ENCODE data around the gene TIMM10B. TPM values are rescaled to one million over a fixed set of nuclear protein-coding genes. Genes with fewer than 3 reads are reported as not detected.

TIMM10B gene
- total RNA-seq, 2 donors from 2014 or later, result 29.6 to 30.5 TPM

DNA sequence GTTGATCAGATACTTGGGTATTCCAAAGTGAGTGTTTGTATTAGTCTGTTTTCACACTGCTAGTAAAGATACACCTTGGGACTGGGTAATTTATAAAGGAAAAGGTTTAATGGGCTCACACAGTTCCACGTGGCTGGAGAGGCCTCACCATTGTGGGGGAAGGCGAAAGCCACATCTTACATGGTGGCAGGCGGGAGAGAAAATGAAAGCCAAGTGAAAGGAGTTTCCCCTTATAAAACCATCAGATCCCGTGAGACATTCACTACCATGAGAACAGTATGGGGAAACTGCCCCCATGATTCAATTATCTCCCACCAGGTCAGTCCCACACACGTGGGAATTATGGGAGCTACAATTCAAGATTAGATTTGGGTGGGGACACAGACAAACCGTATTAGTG is 7.0 kb downstream of the TIMM10B start:
- Histone ChIP-seq H3K27me3 (ENCODE audit: control insufficient read depth, insufficient read depth, low read length, poor library complexity, severe bottlenecking) (no peaks in the 10 kb centered on the region), H3K9ac (ENCODE audit: extremely low read depth, low read length, poor library complexity, severe bottlenecking) (no peak overlapping the region), H3K4me3 (ENCODE audit: low read length) (no peak overlapping the region), H3K4me1 (ENCODE audit: control insufficient read depth, insufficient read depth, low read length) (peaks cover 3% of the 10 kb centered on the region), H3K9me3 (ENCODE audit: control insufficient read depth, low read length) (no peaks in the 10 kb centered on the region), H3K36me3 (ENCODE audit: control insufficient read depth, insufficient read depth, low read length) (peaks cover 39% of the 10 kb centered on the region), H3K27ac (ENCODE audit: low read depth, low read length) (no peak overlapping the region)
- Mint-ChIP-seq H3K27me3 (ENCODE audit: insufficient read depth) (no peaks in the 10 kb centered on the region), H3K9me3 (no peaks in the 10 kb centered on the region), H3K4me1 (no peaks in the 10 kb centered on the region), H3K4me3 (no peak overlapping the region), H3K36me3 (ENCODE audit: low read depth) (peaks cover 11% of the 10 kb centered on the region), H3K27ac (no peak overlapping the region)
- TF ChIP-seq, protein P1, sequence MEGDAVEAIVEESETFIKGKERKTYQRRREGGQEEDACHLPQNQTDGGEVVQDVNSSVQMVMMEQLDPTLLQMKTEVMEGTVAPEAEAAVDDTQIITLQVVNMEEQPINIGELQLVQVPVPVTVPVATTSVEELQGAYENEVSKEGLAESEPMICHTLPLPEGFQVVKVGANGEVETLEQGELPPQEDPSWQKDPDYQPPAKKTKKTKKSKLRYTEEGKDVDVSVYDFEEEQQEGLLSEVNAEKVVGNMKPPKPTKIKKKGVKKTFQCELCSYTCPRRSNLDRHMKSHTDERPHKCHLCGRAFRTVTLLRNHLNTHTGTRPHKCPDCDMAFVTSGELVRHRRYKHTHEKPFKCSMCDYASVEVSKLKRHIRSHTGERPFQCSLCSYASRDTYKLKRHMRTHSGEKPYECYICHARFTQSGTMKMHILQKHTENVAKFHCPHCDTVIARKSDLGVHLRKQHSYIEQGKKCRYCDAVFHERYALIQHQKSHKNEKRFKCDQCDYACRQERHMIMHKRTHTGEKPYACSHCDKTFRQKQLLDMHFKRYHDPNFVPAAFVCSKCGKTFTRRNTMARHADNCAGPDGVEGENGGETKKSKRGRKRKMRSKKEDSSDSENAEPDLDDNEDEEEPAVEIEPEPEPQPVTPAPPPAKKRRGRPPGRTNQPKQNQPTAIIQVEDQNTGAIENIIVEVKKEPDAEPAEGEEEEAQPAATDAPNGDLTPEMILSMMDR (conservative IDR thresholded peaks at IDR 0.05), result no peak
- WGBS, 2 experiments (ENCODE audit: insufficient coverage in 1 of 2, insufficient read length in 1 of 2), result 95 to 96% methylated on average over 6 of the region's 6 CpGs
- DNase-seq, result no peak

- Mint-ChIP-seq H3K36me3 (ENCODE audit: low read depth) (peaks cover 13% of the 10 kb centered on the region), H3K9me3 (no peaks in the 10 kb centered on the region), H3K4me1 (no peaks in the 10 kb centered on the region), H3K27me3 (ENCODE audit: insufficient read depth) (no peaks in the 10 kb centered on the region), H3K27ac (no peak overlapping the region), H3K4me3 (no peak overlapping the region)
- Histone ChIP-seq H3K4me1 (ENCODE audit: control insufficient read depth, insufficient read depth, low read length) (peaks cover 3% of the 10 kb centered on the region), H3K9ac (ENCODE audit: extremely low read depth, low read length, poor library complexity, severe bottlenecking) (no peak overlapping the region), H3K9me3 (ENCODE audit: control insufficient read depth, low read length) (no peaks in the 10 kb centered on the region), H3K27ac (ENCODE audit: low read depth, low read length) (no peak overlapping the region), H3K36me3 (ENCODE audit: control insufficient read depth, insufficient read depth, low read length) (peaks cover 35% of the 10 kb centered on the region), H3K4me3 (ENCODE audit: low read length) (no peak overlapping the region), H3K27me3 (ENCODE audit: control insufficient read depth, insufficient read depth, low read length, poor library complexity, severe bottlenecking) (no peaks in the 10 kb centered on the region)
- no peak for DNase-seq
- WGBS, 2 experiments (ENCODE audit: insufficient coverage in 1 of 2, insufficient read length in 1 of 2), result 95 to 100% methylated on average over 3 of the region's 3 CpGs
- TF ChIP-seq, protein P1 (conservative IDR thresholded peaks at IDR 0.05), result no peak
Observed at GRCh38 chr11:6488821-6489220, 7.5 kb downstream of the TIMM10B start.

DNA sequence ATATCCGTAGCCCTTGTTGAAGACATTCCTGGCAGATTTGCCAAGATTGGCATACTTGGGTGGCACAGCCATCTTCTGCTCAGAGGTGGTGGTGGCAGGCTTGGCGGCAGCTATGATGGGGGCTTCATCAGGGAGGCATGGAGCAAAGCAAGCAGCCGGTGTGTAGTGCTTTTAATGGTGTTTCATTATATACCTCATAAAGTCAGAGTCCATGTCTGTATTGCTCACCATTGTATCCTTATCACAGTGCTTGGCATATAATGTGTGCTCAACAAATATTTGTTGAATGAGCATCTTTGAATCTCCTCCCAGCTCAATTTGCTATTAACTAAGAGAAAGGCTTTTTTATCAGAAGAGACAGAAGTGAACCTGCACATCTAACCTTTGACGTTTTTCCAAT is 8.0 kb downstream of the TIMM10B start:
- DNase-seq, result no peak
- Histone ChIP-seq H3K4me1 (ENCODE audit: control insufficient read depth, insufficient read depth, low read length) (peaks cover 3% of the 10 kb centered on the region), H3K9me3 (ENCODE audit: control insufficient read depth, low read length) (no peaks in the 10 kb centered on the region), H3K4me3 (ENCODE audit: low read length) (no peak overlapping the region), H3K27me3 (ENCODE audit: control insufficient read depth, insufficient read depth, low read length, poor library complexity, severe bottlenecking) (no peaks in the 10 kb centered on the region), H3K36me3 (ENCODE audit: control insufficient read depth, insufficient read depth, low read length) (peaks cover 34% of the 10 kb centered on the region), H3K27ac (ENCODE audit: low read depth, low read length) (no peak overlapping the region), H3K9ac (ENCODE audit: extremely low read depth, low read length, poor library complexity, severe bottlenecking) (no peak overlapping the region)
- no peaks in the 10 kb centered on the region for H3K9me3 Mint-ChIP-seq
- 93 to 100% methylated on average over 2 to 4 of the region's 4 CpGs for WGBS, 2 experiments (ENCODE audit: insufficient coverage in 1 of 2, insufficient read length in 1 of 2)
- TF ChIP-seq, protein P1 (conservative IDR thresholded peaks at IDR 0.05), result no peak
- H3K4me1 Mint-ChIP-seq, result no peaks in the 10 kb centered on the region
- no peak overlapping the region for H3K27ac Mint-ChIP-seq
- no peaks in the 10 kb centered on the region for H3K27me3 Mint-ChIP-seq (ENCODE audit: insufficient read depth)
- no peak overlapping the region for H3K4me3 Mint-ChIP-seq
- H3K36me3 Mint-ChIP-seq (ENCODE audit: low read depth), result peaks cover 15% of the 10 kb centered on the region

Data from endodermal cell (in vitro differentiated cells).